ENCODE data around the gene HEATR9. TPM values are rescaled to one million over a fixed set of nuclear protein-coding genes. Genes with fewer than 3 reads are reported as not detected.

The HEATR9 gene, protein sequence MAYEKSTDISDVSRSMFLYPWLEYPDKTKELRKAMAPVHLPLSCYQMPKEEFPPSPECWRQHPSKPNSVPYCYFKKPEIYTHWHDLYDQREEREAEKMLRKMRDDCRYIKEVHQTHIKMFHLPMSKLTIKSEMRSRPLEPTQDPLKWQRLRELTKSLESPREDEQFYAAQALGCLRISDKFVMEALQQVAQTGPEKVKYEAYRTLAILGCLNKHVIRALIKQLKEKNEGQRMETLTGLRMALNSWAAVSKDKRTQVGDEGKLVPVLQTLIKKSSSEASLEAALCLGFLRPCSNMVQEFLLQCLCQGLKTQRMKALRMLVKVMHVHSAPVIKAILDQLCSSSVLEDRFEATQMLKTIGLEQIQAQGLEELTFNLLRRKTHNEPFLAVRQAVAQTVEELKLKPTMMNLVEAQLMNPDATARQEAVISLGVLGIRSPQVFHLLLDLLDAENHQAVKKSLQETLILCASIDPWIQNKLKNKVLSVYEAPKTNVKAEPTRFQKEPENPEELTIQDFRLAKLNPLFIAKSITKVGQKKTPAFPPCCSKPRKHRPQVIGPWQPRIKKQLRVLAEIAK
- total RNA-seq, result not detected

DNA sequence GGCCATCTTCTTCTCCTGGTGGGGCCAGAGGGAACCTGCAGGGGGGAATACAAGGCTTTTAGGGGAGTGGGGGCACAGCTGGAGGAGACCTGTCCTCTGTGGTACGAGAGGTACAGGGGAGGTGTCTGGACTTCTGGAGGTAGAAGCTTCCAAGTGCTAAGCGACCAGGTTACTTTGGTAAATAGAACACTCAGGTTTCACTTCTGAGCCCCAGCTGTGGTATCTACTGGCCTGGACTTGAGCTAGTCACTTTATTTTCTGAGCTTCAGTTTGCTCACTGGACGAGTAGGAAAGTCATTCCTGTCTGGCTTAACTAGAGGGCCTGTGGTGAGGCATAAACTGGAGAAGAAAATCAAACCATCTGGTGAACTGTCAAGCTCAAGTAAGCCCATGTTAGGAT is at the start of gene HEATR9:
TSS of gene HEATR9 (minus strand) at position 155 of the 400 bp plus-strand sequence. CDS start at position 6, 149 bp downstream.
- TF ChIP-seq, protein P1, sequence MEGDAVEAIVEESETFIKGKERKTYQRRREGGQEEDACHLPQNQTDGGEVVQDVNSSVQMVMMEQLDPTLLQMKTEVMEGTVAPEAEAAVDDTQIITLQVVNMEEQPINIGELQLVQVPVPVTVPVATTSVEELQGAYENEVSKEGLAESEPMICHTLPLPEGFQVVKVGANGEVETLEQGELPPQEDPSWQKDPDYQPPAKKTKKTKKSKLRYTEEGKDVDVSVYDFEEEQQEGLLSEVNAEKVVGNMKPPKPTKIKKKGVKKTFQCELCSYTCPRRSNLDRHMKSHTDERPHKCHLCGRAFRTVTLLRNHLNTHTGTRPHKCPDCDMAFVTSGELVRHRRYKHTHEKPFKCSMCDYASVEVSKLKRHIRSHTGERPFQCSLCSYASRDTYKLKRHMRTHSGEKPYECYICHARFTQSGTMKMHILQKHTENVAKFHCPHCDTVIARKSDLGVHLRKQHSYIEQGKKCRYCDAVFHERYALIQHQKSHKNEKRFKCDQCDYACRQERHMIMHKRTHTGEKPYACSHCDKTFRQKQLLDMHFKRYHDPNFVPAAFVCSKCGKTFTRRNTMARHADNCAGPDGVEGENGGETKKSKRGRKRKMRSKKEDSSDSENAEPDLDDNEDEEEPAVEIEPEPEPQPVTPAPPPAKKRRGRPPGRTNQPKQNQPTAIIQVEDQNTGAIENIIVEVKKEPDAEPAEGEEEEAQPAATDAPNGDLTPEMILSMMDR (IDR thresholded peaks at IDR 0.05; ENCODE audit: low read depth), result no peak

DNA sequence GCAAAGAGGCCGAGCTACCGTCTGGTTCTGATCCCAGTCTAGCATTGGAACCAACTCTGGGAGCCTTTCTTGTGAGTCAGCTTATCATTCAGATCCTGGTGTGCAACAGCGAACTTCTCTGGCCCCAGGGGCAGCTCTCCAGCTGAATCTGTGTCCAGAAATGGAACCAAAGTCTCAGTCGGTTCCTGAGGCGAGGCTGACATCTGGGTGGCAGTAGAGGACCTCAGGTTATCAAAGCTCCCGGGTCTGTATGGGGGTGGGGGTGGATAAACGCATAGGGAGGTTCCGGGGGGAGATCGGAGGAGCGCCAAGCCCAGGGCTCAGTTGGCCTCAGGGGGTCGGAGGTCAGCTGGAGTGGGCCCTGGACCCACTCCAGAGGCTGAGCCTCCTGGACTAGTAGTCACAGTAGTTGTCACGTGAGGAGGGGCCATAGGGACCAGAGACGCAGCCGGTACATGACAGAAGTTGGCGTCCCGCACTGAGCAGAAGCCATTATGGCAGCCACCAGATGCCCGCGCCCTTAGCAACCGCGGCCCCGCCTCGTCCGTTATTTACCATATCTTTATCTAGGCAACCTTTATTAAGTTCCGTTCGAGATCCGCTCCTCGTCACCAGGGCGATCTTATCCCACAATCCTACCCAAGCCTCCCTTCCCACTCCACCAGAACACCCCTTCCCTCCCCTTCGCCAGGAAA is 49.0 kb upstream of the HEATR9 start:
- TF ChIP-seq, protein P1 (IDR thresholded peaks at IDR 0.05; ENCODE audit: low read depth), result no peak

DNA sequence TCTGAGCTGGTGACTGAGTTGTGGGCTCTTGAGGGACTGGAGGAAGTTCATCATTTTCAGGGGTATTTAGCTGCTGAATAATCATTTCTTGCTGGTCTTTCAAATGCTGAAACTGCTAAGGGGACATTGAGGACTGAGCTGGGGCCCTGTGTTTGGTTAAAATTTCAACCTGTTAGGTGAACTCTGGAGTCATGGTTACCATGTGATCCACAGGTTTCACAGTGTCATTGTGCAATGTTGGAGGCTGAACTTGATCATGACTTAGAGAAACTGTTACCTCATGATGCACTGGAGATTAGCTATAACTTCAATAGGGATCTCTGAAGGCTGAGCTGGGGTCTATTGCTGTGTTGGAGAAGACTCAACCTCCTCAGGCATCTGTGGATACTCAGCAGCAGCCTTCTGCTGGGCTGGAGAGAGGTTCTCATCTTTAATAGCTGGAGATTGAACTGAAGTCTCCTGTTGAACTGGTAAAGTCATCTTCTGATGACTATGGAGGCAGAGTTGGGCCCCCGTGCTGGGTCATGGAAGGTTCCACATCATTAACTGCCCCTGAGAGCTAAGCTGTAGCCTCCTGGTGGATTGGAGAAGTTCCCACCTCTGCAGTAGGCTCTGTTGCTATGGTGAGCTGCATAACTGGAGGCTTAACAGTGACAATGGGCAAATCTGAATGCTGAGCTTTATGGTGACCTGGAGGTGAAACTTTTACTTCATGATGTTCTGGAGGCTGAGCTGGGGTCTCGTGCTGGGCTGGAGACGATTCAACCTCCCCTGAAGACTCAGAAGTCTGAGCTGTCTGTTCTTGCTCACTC is 46.7 kb upstream of the HEATR9 start:
- TF ChIP-seq, protein P1 (IDR thresholded peaks at IDR 0.05; ENCODE audit: low read depth), result no peak

DNA sequence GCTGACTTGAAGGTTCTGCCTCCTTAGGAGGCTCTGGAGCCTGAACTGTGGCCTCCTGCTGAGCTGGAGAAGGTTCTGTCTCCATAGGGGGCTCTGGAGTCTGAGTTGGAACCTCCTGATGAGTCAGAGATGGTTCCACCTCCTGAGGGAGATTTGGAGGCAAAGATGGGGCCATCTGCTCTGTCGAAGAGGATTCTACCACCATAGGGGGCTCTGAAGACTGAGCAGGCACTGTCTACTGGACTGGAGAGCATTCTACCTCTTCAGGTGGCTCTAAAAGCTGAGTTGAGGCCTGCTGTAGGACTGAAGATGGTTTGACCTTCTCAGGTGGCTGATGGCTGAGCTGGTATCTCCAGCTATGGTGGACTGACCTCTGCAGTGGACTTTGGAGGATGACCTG is 45.7 kb upstream of the HEATR9 start:
- TF ChIP-seq, protein P1 (IDR thresholded peaks at IDR 0.05; ENCODE audit: low read depth), result no peak

DNA sequence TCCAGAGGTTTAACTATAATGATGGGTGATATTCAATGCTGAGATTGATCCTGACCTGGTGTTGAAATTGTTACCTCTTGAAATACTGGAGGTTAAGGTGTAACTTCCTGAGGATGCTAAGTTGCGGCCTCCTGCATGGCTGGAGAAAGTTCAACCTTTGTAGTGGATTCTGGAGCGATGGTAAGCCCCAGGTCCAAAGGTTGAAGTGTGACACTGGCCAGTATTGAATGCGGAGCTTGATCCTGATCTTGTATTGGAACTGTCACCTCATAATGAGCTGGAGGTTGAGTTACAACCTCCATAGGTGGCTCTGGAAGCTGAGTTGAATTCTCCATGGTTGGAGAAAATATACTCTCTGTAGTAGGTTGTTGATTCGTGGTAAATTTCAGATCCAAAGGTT is 44.9 kb upstream of the HEATR9 start:
- TF ChIP-seq, protein P1 (IDR thresholded peaks at IDR 0.05; ENCODE audit: low read depth), result no peak

DNA sequence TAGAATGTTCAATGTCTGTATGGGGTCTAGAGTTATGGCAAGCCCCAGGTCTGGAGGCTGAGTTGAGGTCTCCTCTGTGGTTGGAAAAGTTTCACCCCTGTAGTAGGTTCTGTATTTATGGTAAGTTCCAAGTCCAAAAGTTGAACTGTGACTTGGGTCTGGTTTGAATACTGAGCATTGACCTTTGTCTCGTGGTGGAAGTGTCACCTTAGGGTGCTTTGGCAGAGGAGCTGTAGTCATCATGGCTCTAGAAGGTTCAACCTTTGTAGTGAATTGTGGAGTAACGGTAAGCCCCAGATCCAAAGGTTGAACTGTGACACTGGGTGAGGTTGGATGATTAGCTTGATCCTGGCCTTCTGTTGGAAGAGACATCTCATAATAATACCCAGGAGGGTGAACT is 44.3 kb upstream of the HEATR9 start:
- TF ChIP-seq, protein P1 (IDR thresholded peaks at IDR 0.05; ENCODE audit: low read depth), result no peak

All from subcutaneous adipose tissue (tissue), 4 donors.